GM21367 (cell line): ENCODE measurements around the gene EML3.
"Not testable (repeated sequence)": the region's sequence is repeated elsewhere in the genome, so short reads cannot be mapped to it uniquely, and the experiment has no call there.

Experiments used
- ATAC-seq: cut with Tn5 transposase; IDR thresholded peaks from one replicate; pipeline ENCODE4 v1.9.1; 2021; ENCODE audit not compliant: unreplicated experiment

EML3 gene, protein sequence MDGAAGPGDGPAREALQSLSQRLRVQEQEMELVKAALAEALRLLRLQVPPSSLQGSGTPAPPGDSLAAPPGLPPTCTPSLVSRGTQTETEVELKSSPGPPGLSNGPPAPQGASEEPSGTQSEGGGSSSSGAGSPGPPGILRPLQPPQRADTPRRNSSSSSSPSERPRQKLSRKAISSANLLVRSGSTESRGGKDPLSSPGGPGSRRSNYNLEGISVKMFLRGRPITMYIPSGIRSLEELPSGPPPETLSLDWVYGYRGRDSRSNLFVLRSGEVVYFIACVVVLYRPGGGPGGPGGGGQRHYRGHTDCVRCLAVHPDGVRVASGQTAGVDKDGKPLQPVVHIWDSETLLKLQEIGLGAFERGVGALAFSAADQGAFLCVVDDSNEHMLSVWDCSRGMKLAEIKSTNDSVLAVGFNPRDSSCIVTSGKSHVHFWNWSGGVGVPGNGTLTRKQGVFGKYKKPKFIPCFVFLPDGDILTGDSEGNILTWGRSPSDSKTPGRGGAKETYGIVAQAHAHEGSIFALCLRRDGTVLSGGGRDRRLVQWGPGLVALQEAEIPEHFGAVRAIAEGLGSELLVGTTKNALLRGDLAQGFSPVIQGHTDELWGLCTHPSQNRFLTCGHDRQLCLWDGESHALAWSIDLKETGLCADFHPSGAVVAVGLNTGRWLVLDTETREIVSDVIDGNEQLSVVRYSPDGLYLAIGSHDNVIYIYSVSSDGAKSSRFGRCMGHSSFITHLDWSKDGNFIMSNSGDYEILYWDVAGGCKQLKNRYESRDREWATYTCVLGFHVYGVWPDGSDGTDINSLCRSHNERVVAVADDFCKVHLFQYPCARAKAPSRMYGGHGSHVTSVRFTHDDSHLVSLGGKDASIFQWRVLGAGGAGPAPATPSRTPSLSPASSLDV

DNA sequence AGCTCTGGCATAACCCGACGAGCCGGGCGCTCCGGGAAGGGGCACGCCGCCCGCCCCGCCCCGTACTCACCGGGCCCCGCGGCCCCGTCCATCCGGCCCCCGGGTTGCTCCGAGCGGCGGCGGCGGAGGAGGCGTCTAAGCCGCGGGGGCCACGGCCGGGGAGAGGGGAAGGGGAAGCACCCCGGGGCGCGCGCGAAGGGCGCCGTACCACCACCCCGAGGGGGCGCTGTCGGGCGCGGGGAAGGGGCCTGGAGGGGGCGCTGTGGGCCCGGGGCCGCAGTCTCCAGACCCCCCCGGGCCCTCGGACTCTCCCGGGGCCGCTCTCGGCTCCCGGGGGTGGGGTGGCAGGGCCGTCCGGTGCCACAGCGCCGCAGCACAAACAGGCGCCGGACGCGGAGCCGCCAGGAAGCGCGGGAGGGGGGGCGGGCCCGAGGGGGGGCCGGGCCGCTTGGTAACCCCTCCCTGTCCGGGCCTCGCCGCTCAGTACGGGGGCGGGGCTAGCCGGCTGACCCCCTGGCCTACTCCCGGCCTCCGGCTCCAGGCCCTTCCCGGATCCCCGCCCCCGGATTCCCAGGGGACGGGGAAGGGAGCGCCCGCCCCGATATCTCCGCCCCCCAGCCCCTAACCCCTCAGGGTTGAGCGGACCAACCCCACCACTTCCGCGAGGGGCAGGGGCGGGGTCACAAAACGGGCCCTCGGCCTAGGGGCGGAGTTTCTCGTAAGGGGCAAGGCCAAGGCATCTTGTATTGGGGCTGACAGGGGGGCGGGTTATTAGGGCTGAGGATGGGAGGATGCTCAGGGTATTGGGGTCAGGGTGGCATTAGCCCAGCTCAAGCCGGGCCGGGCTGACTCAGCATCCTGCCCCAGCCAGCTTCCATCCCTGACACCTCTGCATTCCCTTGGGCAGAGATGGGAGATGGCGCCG, at the start of gene EML3, which contains the start of gene ROM1:
EML3 (minus strand) TSS at position 410 of the 925 bp plus-strand sequence; CDS start at position 92, 318 bp downstream.
ROM1 (plus strand) TSS at position 892 of the 925 bp plus-strand sequence; CDS start at position 917, 25 bp downstream.
- peak; percentile 45 for ATAC-seq

DNA sequence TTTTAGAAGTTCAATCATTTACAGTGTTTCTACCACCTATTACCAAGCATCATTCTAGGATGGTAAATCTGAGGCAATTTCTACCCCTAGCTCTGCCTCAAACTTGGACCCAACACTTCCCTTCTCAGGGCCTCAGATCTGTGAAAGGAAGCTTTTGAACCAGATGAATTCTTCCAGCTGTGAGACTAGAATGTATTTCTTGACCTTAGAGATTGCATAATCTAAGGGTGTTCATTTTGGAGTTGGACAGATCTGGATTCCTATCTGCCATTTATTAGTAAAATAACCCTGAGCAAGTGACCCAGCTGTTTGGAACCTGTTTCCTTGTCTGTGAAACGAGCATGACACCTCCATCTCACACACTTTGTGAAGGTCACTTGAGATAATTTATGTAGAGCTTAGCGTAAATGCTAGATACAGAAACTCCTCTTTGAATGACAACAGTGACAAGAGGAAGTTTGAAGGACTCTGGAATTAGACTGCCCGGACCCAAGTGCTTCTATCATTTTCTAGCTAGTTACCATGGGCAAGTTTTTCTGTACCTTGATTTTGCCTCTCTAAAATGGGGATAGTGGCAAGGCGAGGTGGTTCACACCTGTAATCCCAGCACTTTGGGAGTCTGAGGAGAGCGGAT, 44.3 kb upstream of the EML3 start:
- no peak for ATAC-seq

DNA sequence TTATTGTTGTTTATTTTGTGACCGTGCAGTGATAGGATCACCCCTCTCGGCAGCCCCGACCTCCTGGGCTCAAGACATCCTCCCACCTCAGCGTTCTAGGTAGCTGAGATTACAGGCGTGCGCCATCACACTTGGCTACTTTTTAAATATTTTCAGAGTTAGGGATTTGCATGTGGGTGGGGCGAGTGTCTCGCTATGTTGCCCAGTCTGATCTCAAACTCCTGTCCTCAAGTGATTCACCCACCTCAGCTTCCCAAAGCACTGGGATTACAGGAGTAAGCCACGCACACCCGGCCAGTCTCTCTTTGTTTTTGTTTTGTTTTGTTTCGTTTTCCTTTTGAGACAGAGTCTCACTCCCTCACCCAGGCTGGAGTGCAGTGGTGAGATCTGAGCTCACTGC, 41.7 kb upstream of the EML3 start:
- no peak for ATAC-seq

DNA sequence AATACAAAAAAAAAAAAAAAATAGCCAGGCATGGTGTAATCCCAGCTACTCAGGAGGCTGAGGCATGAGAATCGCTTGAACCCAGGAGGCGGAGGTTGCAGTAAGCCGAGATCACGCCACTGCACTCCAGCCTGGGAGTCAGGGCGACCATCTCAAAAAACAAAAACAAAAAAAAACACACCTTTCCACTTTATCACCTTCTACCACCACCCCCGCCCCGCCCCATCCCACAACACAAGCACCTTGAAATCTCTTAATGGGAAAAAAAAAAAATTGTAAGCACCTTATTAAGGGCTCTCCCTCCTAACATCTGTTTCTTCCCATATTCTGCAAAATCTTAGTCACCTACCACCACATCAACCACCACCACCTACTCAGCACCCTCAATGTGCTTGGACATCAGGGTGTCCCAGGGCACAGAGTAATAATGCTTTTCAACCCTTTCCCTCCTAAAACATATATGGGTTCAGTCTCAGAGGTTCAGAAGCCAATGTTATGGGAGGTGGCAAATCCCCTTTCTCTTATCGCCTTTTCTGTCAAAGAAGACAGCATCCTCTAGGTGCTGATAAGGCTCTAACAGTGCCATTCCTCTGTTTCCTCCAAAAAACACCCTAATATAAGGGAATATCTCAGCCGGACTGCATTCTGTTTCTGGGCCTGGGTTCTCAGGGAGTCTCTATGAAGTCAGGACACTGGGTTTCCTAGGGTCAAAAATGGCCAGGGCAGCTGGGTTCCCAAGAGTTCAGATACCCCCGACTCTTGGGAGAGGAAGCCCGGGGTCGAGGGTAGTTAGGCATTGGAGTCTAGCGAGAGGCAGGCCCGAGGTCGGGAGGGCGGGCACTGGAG, 39.8 kb upstream of the EML3 start:
- peak; percentile 11 for ATAC-seq

DNA sequence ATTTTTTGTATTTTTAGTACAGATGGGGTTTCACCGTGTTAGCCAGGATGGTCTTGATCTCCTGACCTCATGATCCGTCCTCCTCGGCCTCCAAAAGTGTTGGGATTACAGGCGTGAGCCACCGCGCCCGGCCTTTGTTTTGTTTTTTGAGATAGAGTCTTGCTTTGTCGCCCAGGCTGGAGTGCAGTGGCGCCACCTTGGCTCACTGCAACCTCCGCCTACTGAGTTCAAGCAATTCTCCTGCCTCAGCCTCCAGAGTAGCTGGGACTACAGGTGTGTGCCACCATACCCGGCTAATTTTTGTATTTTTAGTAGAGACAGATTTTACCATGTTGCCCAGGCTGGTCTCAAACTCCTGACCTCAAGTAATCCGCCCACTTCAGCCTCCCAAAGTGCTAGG, 37.7 kb upstream of the EML3 start:
- not testable (repeated sequence) for ATAC-seq

DNA sequence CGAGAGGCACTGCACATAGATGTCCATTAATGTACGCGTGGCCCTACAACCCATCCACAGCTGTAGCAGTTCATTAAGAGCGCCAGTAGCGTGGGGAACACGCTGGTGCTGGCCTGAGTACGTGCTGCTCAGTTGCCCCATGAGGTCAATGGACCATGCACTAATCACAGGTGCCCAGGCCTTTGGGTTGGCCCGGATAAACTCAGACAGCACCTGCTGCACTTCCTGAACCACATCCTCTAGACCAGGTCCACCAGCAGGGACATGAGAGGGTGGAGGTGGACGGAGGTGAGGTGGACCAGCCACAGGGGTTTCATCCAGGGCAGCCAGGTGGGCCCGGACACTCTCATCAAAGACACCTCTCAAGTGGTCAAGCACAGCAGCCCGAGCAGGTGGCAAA, 36.9 kb upstream of the EML3 start:
- no peak for ATAC-seq

DNA sequence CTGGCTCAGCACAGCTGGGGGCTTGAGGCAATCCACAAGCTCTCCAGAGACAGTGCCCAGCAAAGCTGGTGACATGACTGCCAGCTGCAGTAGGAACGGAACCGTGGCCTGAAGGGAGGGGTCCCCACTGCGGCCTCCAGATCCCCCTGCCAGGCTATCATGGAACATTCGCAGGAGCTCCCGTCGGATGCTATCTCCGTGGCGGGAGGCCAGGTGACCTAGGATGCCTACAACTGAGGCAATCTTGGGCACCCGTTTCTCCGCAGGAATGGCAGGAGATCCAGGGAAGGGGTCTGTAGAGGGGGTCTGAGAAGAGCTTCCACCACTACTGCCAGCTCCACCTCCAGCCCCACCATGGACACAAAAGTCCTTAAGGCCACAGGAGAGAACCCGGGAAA, 36.4 kb upstream of the EML3 start:
- no peak for ATAC-seq

DNA sequence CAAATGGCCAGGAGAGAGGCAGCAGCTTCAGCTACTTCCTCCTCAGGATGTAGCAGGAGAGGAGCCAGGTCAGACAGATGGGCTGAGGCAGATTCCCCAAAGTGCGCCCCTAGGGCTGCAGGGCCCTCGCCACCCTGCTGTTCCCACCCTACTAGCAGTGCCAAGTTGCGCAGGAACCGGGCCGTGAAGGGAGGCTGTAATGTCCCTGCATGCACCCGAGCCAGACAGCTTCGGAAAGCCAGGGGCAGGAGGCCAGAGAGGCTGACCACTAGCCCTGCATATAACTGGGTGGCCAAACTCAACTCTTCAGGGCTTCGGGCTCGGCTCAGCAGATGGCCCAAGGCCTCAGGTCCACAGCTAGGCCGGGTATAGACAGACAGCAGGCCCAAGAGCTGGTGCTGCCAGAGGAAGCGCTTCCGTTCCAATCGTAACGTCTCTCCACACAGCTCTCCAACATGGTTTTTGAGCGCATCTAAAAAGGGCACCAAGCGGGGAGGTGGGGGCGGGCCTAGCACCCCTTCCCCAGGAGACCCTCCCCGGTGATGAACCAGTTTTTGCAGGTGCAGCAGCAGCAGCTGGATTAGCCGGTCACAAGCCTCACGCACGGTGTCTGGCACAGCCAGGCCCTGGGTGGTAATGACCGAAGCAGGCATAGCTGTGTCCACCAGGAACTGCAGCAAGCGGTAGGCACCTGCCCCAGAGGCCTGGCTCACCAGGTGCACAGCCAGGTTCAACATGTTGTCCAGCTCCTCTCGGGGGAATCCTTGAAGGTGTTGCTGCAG, 35.8 kb upstream of the EML3 start:
- ATAC-seq, result no peak

DNA sequence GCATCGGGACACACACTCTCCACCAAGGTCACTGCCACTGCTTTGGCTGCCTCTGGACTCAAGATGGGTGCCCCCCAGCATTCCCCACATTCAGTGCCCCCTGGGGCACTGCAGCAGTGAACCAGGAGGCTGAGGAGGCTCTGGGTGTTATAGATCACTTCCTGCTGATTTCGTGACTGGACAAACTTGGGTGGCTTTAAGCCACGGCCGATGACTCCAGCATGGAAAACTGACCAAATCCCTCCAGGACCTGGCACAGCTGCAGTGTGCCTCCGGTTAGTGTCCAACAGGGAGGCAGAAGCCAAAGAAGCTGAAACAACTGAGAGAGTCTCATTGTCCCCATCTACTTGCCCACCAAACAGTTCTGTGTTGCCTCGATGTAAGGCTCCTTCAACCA, 35.0 kb upstream of the EML3 start:
- no peak for ATAC-seq

DNA sequence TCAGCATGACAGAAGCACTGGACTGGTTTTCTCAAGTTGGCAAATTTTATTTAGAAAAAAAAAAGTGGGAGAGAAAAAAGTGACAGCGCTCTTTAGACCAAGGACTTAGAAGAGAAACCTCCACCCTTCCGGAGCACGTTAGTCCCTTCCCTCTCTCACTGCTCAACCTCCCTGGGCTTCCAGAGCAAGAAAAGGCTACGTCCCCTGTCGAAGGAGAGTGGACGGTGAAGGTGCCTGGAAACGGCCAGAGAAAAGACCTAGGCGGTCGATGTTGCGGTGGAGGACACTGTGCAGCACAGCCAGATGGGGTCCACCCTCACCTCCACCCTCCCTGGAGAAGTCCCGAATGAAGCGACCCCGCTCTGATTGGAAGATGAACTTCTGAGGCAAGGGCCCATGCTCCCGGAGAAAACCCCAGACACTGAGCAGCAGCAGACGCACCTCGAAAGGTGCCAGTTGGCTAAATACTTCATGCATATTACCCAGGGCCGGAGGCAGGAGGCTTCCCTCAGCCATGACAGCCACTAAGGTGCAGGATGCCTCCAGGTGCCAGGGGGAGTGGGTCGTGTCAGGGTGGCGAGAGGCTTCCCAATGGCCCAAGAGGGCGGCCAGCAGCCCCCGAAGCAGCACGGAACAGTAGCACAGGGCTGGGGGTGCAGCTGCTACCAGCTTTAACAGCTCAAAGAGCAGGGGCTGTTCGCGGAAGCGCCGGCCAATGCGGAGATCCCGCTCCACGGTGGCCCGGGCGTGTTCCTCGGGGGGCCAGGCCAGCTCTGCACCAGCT, 34.4 kb upstream of the EML3 start:
- ATAC-seq, result no peak

DNA sequence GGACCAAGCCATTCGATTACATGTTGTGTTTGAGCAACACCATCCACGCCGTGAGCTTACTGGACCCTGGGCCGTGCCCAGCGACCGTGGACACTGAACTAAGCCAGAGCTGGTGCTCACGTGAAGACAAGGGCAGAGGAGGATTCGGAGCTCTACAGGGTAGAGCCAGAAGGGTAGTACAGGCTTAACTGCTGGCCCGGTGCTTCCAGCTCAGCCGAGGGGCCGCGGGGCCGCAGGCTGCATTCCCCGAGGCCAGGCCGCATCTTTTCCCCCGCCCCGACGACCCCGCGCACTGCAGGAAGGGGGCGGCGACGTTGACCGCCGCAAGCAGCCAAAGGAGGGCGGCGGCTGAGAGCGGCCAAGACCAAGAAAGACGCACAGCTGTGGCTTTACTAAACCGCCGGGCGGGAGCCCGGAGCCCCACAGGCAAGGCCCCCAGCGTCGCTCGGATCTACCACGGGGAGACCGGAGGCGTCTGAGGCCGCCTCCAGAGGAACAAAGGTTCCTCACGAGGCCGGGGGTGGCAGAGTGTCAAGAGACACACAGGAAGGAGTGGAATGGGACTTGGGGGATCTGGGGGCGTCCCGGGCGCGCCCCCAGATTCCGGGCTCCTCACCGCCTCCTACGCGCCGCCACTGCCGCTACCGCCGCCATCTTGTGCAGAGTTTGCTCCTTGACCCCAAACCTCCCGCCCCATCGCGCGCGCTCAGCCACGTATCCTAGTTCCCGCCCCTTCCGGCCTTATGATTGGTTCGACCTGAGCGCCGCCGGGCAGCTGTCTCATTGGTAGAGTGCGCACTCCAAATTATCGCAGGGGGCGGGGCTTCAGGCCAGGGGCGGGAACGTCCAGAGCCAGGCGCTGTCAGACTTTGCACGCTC, 33.6 kb upstream of the EML3 start, which contains the start of gene GANAB:
GANAB (minus strand) TSS at position 668 of the 879 bp plus-strand sequence; CDS start at position 654, 14 bp downstream.
- peak; percentile 78 for ATAC-seq

DNA sequence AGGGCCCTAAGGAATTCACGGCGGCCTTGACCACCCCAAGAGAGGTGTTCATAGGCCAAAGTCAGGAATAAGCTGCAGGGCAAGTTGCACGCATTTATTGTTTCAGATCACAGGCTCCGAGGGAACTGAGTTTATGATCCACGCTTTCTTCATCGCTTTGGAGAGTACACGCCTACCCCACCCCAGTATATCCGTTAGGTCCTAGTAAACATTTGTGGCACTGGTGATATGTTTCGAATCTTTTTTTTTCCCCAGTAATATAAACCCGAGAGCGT, 33.0 kb upstream of the EML3 start:
- no peak for ATAC-seq

DNA sequence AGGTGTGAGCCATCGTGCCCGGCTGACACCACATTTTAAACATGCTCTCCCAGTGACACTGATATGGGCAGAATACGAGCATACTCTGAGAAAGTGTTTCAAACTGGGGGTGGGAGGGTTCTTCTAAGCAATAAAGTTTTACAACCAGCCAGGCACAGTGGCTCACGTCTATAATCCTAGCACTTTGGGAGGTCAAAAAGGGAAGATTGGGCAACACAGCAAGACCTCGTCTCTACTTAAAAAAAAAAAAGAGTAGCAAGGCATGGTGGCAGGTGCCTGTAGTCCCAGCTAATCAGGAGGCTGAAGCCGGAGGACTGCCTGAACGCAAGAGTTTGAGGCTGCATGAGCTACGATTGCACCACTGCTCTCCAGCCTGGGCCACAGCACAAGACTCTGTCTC, 31.6 kb upstream of the EML3 start:
- no peak for ATAC-seq

DNA sequence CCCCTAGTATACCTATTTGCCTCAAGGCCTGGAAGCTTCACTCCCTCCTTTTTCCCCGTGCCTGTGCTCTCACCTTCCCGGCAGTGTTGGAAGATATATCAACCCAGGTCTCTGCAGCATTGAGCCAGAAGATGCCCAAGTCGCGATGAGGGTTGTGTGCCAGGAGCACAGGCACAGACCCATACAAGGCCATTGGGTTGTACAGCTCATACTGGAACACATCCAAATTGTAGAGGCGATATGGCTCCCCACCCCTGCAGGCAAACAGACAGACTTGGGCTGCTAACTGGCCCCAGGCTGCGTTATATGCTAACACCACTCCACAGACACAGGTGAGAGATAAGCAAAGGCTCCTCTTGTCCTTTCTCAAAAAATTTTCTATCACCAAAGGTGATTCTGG, 19.9 kb upstream of the EML3 start:
- no peak for ATAC-seq

DNA sequence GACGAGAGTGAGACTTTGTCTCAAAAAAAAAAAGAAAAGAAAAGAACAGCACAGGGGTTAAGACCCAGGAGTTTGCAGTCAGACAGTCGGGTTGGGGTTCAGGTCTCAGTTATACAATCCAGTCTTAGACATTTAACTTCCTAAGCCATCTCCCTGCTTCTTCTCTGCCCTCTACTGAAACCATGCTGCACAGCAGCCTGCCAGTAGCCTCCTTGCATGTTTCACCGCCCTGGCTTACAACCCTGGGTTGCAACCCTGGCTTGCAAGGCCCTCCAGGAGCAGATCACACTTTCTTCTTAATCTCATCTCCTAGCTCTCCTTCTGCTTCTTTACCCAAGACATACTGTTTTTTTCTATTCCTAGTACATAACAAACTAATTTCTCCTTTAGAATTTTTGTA, 15.1 kb upstream of the EML3 start:
- no peak for ATAC-seq

DNA sequence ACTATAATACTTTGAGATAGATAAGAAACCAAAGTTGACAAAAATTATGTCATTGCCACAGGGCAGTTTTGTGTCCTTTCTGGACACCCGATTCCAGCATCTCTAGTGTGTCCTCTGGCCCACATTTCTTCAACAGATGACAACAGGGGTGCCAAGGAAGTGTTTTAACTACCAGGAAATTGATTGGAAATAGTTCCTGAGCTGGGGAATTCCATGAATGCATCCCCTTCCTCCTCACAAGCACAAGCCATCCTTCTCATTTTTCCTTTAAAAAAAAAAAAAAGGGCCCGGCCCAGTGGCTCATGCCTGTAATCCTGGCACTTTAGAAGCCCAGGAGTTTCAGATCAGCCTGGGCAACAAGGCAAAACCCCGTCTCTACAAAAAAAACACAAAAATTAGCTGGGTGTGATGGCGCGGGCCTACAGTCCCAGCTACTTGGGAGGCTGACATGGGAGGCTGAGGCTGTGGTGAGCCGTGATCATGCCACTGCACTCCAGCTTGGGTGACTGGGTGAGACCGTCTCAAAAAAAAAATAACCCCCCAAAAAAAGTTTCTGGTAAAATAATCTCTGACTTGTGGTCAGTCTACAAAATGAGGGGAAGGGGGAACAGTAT, 10.0 kb upstream of the EML3 start:
- no peak for ATAC-seq
